GM18502 (cell line): ENCODE data around the gene LAMA2.

ENCODE experiments used
- ATAC-seq: cut with Tn5 transposase; IDR thresholded peaks from one replicate; pipeline ENCODE4 v1.9.1; 2021; ENCODE audit warnings: mild to moderate bottlenecking; ENCODE audit not compliant: unreplicated experiment, poor library complexity

Gene LAMA2

DNA sequence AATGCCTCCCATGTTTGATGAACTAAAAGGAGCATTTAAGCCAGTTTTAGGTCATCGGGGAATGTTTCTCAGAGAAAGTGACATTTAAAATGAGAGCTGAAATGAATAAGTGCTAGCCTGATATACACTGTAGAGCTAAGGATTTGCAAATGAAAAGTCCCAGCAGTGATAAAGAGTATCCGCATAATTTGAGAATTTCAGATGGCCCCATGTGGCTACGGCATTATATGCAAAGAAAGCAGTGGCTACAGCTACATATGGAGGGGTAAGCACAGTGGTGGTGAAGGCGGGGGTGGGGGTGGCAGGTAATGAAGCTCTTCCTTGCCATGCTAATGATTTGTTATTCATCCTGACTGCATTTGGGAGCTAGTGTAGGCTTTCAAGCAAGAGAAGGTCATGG, 455.7 kb downstream of the LAMA2 start:
- ATAC-seq, result no peak

DNA sequence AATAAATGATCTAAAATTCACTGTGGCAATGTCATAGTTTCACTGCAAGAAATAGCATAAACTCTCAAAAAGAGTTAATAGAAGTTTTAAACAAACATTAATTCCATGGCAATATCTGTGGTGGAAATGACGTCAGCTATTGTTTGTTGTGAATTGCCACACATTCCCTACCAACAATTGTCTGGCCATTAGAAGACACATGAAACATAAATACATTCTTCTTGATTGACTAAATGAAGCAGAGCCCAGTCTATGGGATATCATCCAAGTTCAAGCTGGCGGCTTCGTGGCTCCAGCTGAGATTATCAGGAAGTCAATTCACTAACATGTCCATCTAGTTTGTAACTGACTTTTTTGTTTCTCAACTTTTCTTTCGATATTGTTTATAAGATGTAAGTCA, 458.0 kb downstream of the LAMA2 start:
- ATAC-seq, result no peak

DNA sequence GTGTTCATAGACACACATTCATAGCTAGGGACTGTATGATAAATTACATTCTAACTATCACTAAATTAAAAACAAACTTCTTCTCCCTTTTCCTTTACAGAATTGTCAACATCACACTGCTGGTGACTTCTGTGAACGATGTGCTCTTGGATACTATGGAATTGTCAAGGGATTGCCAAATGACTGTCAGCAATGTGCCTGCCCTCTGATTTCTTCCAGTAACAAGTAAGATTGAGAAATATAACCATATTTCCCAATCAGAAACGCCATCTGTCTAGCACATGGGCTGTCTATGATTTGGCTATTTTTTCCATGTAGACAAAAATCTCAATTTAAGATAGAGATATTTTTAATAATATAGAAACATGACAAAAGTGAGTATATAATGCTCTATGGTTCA, 459.3 kb downstream of the LAMA2 start:
- ATAC-seq, result no peak

DNA sequence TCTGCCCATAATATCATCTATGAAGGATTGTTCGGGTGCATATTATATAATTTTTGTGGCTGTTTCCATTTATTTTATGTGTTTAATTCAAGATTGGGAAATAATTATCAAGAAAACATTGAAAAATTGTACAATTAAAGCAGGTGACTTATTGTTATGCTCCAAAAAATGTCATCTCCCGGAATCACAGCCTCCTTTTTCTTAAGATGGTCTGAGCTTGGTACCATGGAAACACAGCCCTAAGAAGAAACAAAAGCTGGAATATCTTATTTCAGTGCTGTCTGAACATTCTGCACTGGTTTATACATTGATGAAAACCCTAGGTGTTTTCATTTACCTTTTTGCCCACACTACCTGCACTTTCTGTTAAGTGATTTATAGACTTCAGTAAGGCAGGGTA, 459.9 kb downstream of the LAMA2 start:
- no peak for ATAC-seq

DNA sequence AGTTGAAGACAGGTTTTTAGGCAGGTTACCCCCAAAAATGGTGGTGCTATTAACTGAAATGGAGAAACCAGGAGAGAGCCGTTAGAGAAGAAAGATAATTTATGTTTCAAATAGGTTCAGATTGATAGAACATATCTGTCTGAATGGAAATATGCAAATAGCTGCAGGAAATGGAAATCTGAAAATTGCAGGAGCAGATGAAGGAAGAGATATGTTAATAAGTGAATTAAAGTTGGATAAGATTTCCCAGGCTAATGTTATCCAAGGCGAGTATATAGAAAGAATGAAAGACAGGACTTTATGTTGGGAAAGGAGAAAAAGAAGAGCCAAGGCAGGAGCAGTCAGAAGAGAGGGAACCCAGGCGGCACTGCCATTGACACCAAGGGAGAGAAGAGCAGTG, 461.4 kb downstream of the LAMA2 start:
- ATAC-seq, result no peak

DNA sequence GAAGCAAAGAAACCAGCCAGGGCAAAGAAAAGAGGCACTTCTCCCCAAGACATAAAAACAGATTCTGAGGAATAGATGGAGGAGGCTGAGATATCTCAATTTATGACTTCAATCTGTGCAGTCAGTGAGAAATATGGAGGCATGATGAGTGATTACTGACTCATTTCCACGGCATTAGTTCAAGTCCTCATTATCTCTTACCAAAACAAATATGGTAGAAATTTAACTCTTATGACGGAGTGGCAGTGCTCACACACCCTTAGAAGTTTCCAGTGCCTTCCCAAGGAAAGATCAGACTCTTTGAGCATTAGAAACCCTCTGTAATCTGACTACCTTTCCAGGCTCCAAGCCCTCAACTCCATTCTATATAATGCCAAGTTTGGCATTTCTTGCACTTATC, 463.0 kb downstream of the LAMA2 start:
- no peak for ATAC-seq

DNA sequence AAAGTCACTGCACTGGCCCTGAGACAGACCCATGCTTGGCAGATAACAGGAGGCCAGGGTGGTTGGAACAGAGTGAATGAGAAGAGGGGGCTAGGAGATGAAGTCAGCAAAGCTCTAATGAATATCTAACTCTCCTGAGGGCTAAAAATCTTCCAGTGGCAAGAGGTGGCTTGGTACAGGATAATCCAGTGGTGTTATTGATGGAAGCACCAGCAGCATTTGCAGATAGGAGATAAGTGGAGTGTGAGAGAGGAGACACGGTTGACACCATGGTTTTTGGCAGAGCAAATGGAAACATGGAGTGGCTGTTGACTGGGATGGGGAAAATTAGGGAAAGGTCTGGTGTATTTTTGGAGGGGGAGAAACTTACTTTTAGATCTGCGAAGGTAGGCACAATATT, 464.0 kb downstream of the LAMA2 start:
- no peak for ATAC-seq

DNA sequence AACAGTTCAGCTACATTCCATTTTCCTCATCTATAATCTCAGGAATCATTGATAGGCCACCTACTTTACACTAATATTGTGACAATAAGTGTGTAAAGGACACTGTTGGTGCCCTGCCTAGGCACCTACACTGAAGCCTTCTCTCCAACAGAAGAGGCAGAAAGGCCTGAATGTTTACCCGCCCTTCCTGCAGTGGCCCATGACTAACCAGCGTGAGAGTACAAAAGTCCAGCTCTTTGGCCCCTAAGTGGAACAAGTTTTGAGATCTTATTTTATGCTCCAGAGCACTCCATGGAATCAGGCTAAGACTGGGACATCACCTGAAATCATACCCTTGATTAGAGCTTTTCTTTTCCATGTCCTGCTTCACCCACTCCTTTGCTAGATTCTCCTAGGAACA, 467.3 kb downstream of the LAMA2 start:
- ATAC-seq, result no peak

DNA sequence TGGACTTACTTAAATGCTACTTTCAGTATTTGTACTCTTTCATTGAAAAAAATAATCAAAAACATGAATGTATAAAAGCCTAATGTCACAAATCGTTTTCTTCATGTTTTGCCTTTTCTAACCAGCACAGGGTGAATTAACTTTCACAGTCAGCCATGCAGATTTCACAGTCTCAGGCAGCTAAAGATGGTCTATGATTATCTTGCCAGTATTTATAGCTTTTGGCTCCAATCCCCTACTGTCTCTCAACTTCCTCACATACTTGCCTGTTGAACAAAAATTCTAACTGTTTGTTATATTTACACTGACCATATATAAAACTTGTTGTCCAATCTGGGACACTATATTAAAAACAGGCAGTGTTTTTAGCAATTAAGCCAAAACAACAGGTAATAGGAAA, 468.9 kb downstream of the LAMA2 start:
- no peak for ATAC-seq

DNA sequence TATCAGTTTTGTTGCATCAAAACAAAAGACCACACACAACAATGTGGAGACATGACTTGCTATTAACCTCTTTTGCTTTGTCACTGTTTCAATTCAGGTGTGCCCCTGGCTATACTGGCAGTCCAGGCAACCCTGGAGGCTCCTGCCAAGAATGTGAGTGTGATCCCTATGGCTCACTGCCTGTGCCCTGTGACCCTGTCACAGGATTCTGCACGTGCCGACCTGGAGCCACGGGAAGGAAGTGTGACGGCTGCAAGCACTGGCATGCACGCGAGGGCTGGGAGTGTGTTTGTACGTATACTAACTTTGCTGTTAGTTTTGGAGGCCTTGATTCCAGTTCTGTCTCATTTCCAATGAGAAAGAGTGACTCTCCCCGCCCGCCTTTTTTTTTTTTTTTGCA, 470.1 kb downstream of the LAMA2 start:
- ATAC-seq, result no peak

DNA sequence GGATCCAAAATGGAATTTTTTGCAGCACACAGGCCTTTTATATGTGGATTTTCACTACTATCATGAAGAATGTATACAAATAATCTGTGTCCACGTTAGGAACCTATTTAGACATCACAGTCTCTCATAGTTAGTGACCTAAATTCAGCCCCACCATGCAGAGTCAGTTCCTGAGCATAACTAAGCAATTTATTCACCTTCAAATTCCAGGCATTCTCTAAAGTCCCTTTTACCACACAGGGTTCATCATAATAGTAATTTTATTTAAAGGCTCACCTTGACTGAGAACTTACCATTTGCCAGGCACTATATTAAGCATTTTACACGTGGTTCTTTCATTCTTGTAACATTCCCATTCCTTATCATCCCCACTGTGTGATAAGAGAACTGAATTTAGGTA, 473.2 kb downstream of the LAMA2 start:
- no peak for ATAC-seq

DNA sequence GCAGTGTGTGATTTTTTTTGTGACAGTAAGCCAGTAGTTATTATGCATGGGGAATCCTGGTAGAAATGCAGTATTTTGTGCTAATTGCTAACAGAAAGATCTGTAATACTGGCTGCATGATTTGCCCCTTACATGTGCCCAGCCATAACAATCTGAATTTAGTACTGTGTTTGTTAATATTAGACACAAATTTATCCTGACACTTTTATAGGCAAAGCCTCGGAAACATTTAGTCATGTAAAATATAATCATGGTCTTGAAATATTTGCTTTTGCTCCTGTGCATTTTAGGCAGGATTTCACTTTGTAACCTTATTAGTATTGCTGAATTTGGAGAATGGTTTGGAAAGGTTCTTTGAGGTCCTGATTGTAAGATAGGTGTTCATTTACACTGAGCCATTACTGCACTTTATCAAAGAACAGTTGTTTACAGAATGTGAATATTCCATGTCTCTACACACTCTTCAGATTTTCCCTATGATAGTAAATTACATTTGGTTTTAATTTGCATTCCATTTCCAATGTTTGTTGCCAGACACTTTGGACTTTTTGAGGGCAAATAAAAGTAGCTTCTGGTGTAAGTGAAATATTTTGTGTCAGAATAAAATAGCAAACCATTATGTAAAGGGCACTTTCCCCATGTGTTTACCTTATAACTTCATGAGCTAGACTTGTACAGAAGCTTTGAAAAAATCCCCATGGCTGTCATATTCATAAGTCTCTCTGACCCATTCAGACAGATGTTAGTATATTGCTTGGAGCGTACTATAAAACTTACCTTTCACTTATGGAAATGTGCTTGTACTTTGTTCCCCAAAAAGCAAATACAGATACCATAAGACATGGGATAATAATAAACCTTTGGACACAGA, 477.1 kb downstream of the LAMA2 start:
- ATAC-seq, result no peak

DNA sequence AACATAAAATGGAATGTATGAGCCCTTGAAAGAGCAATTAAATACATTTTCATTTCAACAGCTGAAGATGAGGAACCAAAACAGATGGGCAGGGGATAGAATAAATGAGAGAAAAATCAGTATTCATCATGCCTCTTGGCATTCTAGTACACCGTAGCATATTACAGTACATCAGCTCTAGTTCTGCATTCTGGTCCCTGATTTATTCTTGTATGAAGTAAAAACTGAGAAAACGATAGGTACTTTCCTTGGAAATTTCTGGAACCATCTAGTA, 477.7 kb downstream of the LAMA2 start:
- ATAC-seq, result no peak

DNA sequence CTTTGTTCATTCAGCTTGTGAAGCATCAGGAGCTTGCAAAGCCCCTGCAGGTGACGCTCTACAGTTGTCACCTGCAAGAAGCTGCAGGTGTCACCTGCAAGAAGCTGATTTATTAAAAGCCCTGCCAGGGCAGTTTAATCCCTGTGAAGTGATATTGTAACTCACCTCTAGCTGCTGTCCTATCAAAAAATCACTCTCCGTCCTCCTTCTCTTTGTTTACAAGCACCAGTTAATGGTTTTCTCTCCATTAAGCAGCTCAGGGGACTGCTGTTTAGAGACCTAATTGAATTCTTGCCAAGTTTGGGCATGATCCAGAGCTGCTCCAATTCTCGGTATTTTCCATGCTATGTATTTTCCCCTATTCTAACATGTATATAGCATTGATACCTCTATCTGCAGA, 481.1 kb downstream of the LAMA2 start:
- no peak for ATAC-seq

DNA sequence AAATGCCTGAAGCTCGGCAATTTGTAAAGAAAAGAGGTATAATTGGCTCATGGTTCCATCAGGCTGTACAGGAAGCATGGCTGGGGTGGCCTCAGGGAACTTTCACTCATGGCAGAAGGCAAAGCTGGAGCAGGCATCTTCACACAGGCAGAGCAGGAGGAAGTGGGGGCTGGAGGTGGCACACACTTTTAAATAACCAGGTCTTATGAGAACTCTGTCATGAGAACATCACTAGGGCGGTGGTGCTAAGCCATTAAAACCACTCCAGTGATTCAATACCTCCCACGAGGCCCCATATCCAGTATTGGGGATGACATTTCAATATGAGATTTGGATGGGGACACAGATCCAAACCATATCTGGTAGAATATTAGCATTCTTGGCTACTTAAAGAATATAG, 481.8 kb downstream of the LAMA2 start:
- no peak for ATAC-seq

DNA sequence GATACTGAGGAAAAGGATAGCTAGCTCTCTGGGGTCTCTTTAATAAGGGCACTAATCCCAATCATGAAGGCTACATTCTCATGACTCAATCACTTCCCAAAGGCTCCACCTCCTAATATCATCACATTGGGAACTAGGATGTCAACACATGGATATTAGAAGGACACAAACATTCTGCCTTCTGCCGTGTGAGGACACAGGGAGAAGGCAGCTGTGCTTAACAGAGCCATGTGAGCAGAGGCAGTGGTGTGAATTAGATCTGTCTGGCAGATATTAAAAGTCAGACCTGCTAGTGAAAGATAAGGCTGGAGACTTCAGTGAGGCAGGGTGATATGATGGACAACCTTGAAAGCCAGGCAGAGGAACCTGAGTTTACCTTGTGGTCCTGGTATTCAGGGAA, 485.1 kb downstream of the LAMA2 start:
- ATAC-seq, result no peak

DNA sequence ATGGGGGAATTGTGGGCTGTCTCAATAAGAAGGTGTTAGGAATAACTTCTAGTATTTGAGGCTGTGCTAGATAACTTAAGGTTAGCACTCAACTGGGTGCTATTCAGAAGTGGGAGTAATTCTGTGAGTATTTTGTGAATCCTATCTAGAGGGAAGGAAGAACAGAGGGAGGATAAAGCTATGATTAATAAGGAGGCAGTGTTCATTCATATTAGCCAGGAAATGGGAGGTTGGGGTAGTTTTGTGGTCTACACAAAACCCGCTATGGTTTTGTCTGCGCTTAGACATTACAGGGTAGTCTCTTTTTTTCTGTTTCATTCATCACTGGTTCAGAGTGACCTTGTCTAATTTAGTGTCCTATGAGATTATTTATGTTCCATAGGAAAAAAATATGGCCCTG, 486.0 kb downstream of the LAMA2 start:
- ATAC-seq, result no peak

DNA sequence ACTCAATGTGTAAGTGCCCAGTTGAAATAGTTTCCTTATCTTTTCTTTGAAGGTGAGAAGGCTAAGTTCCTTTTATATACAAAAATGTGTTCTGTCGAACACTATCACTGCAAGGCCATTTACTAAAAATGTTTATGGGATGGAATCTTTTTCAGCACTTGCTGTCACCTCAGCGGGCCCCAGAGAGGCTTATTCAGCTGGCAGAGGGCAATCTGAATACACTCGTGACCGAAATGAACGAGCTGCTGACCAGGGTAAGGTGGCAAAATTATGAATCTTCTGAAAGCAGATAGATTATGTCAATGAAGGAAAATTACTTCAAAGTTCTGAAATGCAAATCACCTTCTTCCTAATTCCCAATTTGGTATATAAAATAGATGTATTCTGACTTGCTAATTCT, 486.8 kb downstream of the LAMA2 start:
- ATAC-seq, result no peak

DNA sequence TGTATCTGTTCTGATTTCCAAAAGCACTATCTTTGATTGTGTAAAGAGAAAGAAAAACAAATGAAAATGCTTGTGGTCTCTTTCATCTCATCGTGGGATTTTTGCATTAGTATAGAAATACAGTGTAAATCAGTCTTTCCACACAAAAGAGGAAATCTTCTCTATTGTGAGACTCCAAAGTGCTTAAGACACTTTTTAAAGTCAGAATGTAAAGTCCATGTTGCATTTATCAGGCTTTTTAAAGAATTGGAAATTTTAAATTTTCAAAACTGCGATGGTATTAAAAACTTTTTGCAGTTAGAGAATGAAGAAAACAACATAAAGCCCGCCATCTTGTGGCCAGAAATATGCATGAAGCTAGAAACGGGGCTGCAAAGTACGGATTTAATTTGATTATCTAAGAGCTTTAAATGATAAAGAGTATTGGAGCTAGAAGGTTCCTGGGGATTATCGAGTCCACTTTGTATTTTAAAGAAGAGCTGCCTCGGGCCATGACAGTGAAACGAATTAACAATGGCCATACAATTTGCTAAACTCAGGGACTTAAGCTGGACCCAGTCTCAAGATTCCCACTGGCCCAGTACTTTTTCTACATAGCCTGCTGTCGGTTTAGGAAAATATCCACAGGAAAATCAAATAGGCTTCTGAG, 487.5 kb downstream of the LAMA2 start:
- peak; percentile 73 for ATAC-seq

DNA sequence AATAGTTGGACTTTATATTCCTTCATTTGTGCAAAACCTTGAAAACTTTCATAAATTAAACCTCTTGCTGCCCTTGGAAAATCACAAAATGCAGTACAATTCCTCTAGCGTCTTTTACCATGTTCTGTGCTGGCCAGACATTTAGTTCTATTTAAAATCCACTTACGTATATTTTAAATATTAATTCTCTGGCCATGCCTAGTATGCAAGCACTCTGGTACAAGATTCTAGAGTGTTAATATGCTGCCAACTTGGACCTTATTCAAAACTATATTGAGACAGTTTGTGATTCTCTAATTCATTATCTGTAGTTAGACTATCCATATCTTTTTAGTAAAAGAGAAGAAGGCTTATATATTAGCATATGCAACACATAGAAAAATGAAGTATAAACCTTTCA, 498.9 kb downstream of the LAMA2 start:
- ATAC-seq, result no peak

DNA sequence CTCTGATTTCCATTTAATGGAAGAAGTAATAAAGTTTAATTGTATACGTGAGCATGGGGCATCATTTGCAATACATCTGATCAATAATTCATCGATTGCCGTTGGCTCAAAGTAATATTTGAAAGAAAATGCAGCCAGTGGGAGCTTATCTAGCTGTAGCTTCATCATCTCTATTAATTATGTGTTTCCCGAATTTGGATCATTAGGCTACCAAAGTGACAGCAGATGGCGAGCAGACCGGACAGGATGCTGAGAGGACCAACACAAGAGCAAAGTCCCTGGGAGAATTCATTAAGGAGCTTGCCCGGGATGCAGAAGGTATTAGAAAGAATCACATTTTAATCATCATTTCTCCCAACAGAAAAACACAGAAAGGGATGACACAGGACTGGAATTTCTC, 500.0 kb downstream of the LAMA2 start:
- ATAC-seq, result no peak

DNA sequence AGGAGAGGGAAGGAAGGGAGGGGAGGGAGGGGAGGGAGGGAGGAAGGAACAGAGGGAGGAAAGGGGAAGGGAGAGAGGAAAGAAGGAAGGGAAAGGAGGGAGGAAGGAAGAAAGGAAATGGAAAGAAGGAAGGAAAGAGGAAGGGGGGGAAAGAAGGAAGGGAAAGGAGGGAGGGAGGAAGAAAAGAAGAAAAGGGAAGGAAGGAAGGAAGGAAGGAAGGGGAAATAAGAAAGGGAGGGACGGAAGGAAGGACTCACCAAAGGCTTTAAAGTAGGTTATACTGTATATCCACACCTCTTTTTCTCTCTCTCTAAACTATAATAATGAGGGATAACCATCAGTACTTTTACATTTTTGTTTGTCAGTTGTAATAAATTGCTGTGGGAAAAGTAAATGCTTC, 502.2 kb downstream of the LAMA2 start:
- no peak for ATAC-seq
